ENCODE data around the gene COLGALT1.

DNA sequence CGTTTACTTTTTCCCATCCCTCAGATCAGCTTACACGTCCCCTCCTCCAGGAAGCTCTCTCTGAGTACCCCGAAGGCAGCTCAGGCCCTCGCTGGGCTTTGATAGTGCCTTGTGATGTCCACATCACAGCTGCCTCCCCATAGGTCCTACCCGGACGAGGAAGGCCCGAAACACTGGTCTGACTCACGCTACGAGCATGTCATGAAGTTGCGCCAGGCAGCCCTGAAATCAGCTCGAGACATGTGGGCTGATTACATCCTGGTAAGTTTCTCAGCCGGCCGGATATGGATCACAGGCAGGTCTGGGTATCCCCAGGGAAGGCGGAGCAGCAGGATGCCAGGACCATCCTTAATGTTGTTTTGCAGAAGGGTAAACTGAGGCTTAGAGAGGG is 4.8 kb downstream of the COLGALT1 start:
- TF ChIP-seq, protein P1, sequence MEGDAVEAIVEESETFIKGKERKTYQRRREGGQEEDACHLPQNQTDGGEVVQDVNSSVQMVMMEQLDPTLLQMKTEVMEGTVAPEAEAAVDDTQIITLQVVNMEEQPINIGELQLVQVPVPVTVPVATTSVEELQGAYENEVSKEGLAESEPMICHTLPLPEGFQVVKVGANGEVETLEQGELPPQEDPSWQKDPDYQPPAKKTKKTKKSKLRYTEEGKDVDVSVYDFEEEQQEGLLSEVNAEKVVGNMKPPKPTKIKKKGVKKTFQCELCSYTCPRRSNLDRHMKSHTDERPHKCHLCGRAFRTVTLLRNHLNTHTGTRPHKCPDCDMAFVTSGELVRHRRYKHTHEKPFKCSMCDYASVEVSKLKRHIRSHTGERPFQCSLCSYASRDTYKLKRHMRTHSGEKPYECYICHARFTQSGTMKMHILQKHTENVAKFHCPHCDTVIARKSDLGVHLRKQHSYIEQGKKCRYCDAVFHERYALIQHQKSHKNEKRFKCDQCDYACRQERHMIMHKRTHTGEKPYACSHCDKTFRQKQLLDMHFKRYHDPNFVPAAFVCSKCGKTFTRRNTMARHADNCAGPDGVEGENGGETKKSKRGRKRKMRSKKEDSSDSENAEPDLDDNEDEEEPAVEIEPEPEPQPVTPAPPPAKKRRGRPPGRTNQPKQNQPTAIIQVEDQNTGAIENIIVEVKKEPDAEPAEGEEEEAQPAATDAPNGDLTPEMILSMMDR (IDR thresholded peaks at IDR 0.05; ENCODE audit: low read depth, low read length, poor library complexity, severe bottlenecking), result no peak
- no peak for TF ChIP-seq EZH2phosphoT487 (IDR thresholded peaks at IDR 0.05; ENCODE audit: borderline replicate concordance, low read length)
